Nephron progenitor cell (in vitro differentiated cells): Measurements from ENCODE around the gene EPHA8.

Experiments
- DNase-seq: peaks from one replicate; pipeline ENCODE4 v3.0.0; 2021
- H3K27ac Mint-ChIP-seq: 2 replicates; pipeline ENCODE4 v1.8.0; 2021; ENCODE audit warnings: mild to moderate bottlenecking, moderate library complexity, mixed read lengths
- H3K27me3 Mint-ChIP-seq: 2 replicates; pipeline ENCODE4 v1.8.0; 2021; ENCODE audit warnings: mild to moderate bottlenecking, low read depth, mixed read lengths; ENCODE audit not compliant: poor library complexity
- H3K36me3 Mint-ChIP-seq: 2 replicates; pipeline ENCODE4 v1.8.0; 2021; ENCODE audit warnings: low read depth, mixed read lengths
- H3K4me1 Mint-ChIP-seq: 2 replicates; pipeline ENCODE4 v1.8.0; 2021; ENCODE audit warnings: mixed read lengths
- H3K4me3 Mint-ChIP-seq: 2 replicates; pipeline ENCODE4 v1.8.0; 2021; ENCODE audit warnings: mild to moderate bottlenecking, moderate library complexity, mixed read lengths
- H3K9me3 Mint-ChIP-seq: 2 replicates; pipeline ENCODE4 v1.8.0; 2021; ENCODE audit warnings: mild to moderate bottlenecking, moderate library complexity, mixed read lengths
- CTCF ChIP-seq: fragments of 200-600 bp; sonication (generic); IDR thresholded peaks from 2 replicates; pipeline ENCODE4 v1.5.0; 2021; ENCODE audit warnings: antibody characterized with exemption

EPHA8 gene

DNA sequence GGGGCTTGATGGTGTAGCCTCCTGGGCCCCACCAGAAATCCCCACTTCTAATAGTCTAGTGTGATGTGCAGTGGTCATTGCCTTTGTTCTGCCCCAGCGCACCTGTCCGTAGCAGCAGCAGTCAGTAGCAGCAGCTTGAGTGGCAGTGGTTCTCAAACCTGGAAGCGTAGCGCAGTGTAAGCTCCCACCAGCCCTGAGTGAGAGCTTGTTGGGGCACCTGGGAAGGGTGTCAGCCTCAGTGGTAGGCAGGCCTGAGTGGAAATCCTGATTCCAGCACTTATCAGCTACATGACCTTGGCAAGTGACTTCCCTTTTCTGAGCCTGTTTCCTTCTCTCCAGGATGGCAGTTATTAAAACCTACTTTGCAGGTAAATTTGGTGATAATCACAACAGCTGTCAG, 41.6 kb upstream of the EPHA8 start:
- Mint-ChIP-seq H3K36me3 (peaks cover 55% of the 10 kb centered on the region), H3K4me3 (no peak overlapping the region), H3K4me1 (no peaks in the 10 kb centered on the region), H3K27ac (no peak overlapping the region), H3K9me3 (no peaks in the 10 kb centered on the region), H3K27me3 (peaks cover 3% of the 10 kb centered on the region)
- no peak for DNase-seq
- TF ChIP-seq CTCF = no peak

DNA sequence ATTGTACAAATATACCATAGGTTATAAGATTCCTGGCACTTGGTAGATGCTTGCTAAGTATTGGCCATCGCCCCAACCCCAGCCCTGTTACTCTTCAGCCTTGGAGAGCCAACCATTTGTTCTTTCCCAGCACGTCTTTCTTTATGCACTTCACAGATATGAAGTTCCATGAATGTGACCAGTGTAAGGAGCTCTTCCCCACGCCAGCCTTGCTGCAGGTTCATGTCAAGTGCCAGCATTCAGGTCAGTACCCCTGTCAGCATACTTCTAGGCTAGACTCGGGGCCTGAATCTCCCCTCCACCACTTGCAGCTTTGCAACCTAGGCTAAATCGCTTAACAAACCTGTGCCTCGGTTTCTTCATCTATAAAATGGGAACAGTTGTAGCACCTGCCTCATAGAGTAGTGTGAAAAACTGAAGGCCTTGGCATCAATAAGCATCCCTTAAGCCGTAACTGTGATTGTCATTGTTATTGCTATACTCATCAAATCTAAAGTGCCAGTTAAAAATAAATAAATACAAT, 41.0 kb upstream of the EPHA8 start:
- H3K9me3 Mint-ChIP-seq = no peaks in the 10 kb centered on the region
- peaks cover 5% of the 10 kb centered on the region for H3K4me1 Mint-ChIP-seq
- H3K27me3 Mint-ChIP-seq = peaks cover 3% of the 10 kb centered on the region
- H3K4me3 Mint-ChIP-seq = no peak overlapping the region
- H3K36me3 Mint-ChIP-seq = peaks cover 51% of the 10 kb centered on the region
- DNase-seq = no peak
- TF ChIP-seq CTCF = no peak
- H3K27ac Mint-ChIP-seq = no peak overlapping the region

- Mint-ChIP-seq H3K9me3 (no peaks in the 10 kb centered on the region), H3K27ac (no peak overlapping the region), H3K4me1 (peaks cover 27% of the 10 kb centered on the region), H3K4me3 (no peak overlapping the region), H3K36me3 (peaks cover 33% of the 10 kb centered on the region), H3K27me3 (peaks cover 8% of the 10 kb centered on the region)
- no peak for DNase-seq
- TF ChIP-seq CTCF = no peak
Observed at GRCh38 chr1:22524481-22524880, 38.8 kb upstream of the EPHA8 start.

DNA sequence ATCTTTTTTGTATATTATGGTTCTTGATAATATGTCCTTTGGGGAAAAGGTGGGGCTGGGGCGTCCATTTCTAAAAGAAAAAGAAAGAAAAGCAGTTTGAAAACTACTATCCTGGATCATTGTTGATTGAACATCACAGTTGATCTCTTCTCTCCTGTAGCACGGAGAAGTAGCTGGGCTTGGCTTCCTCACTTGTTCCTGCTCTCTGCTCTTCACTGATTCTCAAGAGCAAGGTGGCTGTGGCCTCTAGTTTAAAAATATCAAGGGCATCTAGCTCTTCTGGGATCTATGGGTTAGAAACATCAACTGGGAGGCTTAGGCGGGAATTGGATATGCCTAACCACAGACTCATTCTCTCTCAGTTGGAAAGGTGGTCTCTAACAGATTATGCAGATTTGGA, 38.1 kb upstream of the EPHA8 start:
- H3K27ac Mint-ChIP-seq = no peak overlapping the region
- peaks cover 34% of the 10 kb centered on the region for H3K4me1 Mint-ChIP-seq
- no peak for TF ChIP-seq CTCF
- no peak overlapping the region for H3K4me3 Mint-ChIP-seq
- H3K9me3 Mint-ChIP-seq = no peaks in the 10 kb centered on the region
- peaks cover 29% of the 10 kb centered on the region for H3K36me3 Mint-ChIP-seq
- peaks cover 11% of the 10 kb centered on the region for H3K27me3 Mint-ChIP-seq
- no peak for DNase-seq

DNA sequence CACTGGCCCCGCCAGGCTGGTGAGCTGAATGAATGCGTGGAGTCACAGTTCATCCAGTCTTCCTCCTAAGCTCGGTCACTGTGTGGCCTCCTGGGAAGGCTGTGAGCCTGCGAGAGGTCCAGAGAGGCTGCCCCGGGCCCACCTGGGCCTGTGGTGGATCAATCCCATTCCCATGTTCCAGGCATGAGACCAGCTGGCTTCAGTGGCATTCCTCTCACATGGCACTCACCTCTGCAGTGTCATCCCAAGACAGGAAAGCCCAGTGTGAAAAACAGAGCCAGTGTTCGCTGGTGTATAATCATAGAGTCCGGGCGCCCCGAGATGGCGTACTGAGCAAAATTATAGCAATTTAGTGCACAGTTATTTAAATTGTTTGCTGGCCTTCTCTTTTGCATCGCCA, 37.6 kb upstream of the EPHA8 start:
- H3K9me3 Mint-ChIP-seq = no peaks in the 10 kb centered on the region
- no peak overlapping the region for H3K4me3 Mint-ChIP-seq
- TF ChIP-seq CTCF = no peak
- no peak for DNase-seq
- H3K36me3 Mint-ChIP-seq = peaks cover 27% of the 10 kb centered on the region
- peaks cover 12% of the 10 kb centered on the region for H3K27me3 Mint-ChIP-seq
- H3K4me1 Mint-ChIP-seq = peaks cover 34% of the 10 kb centered on the region
- no peak overlapping the region for H3K27ac Mint-ChIP-seq

DNA sequence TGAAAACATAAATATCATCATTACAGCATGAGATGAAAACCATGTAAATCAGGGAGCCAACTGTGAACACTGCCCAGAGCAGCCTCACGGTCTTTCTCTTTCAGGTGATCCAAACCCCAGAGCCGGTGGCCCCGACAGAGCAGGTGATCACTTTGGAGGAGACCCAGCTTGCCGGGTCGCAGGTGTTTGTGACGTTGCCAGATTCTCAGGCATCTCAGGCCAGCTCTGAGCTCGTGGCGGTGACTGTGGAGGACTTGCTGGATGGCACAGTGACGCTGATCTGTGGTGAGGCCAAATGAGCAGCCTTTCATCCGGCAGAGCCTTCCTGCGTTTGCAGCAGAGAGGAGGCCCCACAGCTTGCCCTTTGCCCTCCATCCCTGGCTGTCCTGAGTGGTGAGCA, 37.2 kb upstream of the EPHA8 start:
- TF ChIP-seq CTCF = no peak
- H3K4me3 Mint-ChIP-seq = no peak overlapping the region
- H3K4me1 Mint-ChIP-seq = peaks cover 34% of the 10 kb centered on the region
- DNase-seq = no peak
- peaks cover 12% of the 10 kb centered on the region for H3K27me3 Mint-ChIP-seq
- no peak overlapping the region for H3K27ac Mint-ChIP-seq
- H3K9me3 Mint-ChIP-seq = no peaks in the 10 kb centered on the region
- H3K36me3 Mint-ChIP-seq = peaks cover 27% of the 10 kb centered on the region
